NT2/D1 (cell line): Measurements from ENCODE around the gene ARHGAP42.

Experiments used
- SUZ12 ChIP-seq: IDR thresholded peaks from 2 replicates; pipeline ENCODE4 v1.6.1; 2011; ENCODE audit not compliant: insufficient read length, insufficient read depth; ENCODE audit errors: extremely low read depth
- YY1 ChIP-seq: IDR thresholded peaks from 2 replicates; pipeline ENCODE4 v1.6.1; 2011; ENCODE audit not compliant: insufficient read length, insufficient read depth
- ZNF274 ChIP-seq: IDR thresholded peaks from 2 replicates; pipeline ENCODE4 v1.6.1; 2011; ENCODE audit warnings: mild to moderate bottlenecking, low read depth, low read length

- TF ChIP-seq ZNF274 (no peak), YY1 (no peak), SUZ12 (no peak)
These were observed 332.8 kb downstream of the ARHGAP42 start for GRCh38 chr11:101019870-101020269.
